Measurements from ENCODE around the gene ATP6V1G1.

DNA sequence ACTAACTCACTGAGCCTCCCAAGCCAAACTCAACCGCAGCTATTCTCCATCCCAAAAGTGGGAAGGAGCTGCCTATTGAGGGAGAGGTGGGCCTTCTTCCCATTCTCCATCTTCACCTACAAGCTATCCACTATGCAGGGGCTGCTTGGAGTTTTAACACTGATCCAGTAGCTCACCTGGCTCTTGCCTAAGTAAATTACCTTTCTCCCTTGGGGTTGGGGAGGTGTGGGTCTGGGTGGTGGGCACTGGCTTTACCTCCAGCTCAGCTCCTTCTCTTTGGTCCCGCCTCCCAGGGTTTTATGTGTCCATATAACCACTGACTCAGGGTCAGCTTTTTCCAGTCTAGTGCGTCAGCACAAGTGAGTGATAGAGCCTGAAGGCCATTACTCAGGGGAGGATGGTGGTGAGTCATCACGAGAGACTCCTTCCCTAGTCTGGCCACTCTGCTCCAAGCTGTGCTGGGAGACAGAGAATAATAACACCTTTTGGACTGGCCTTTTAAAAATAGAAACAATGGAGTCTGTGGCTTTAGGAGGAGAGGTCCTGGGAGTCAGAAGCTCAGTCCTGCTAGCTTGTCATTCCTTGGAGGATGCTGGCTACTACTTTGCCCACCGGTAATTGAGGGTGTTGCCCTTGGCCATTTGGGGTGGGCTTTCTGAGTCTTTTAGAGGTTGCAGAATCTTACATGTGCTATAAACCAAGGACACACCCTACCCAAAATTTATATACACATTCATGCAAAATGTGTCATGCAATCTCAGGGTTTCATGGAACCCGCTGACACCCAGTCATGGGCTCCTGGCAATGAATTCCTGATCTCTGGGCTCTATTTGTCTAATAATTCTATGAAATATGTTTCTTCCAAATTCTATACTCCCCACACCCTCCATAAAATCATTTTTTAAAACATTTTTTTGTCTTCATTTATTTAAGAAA is 35.6 kb upstream of the ATP6V1G1 start:
- no peak for TF ChIP-seq FOSB (CRISPR knock-in tag; IDR thresholded peaks at IDR 0.05)
- TF ChIP-seq, protein P1, sequence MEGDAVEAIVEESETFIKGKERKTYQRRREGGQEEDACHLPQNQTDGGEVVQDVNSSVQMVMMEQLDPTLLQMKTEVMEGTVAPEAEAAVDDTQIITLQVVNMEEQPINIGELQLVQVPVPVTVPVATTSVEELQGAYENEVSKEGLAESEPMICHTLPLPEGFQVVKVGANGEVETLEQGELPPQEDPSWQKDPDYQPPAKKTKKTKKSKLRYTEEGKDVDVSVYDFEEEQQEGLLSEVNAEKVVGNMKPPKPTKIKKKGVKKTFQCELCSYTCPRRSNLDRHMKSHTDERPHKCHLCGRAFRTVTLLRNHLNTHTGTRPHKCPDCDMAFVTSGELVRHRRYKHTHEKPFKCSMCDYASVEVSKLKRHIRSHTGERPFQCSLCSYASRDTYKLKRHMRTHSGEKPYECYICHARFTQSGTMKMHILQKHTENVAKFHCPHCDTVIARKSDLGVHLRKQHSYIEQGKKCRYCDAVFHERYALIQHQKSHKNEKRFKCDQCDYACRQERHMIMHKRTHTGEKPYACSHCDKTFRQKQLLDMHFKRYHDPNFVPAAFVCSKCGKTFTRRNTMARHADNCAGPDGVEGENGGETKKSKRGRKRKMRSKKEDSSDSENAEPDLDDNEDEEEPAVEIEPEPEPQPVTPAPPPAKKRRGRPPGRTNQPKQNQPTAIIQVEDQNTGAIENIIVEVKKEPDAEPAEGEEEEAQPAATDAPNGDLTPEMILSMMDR (IDR thresholded peaks at IDR 0.05): no peak
- peak; percentile 21 to 34; a peak in 2 of 5 replicates for TF ChIP-seq JUN (IDR thresholded peaks at IDR 0.05)
- no peak for TF ChIP-seq CHD2 (IDR thresholded peaks at IDR 0.05; ENCODE audit: low read length, partially characterized antibody)
- no peak for TF ChIP-seq SMC3 (IDR thresholded peaks at IDR 0.05)
- TF ChIP-seq SREBF2 (IDR thresholded peaks at IDR 0.05): no peak
- no peak for TF ChIP-seq RARB (CRISPR knock-in tag; IDR thresholded peaks at IDR 0.05)
- no peak for TF ChIP-seq CBX8 (IDR thresholded peaks at IDR 0.05)
- TF ChIP-seq POLR2A (IDR thresholded peaks at IDR 0.05; ENCODE audit: low read length): no peak

All from A549 (cell line).